Spinal cord (tissue), 10 donors: Measurements from ENCODE around the gene MAGED1. TPM values are rescaled to one million over a fixed set of nuclear protein-coding genes. Genes with fewer than 3 reads are reported as not detected.

Source experiments
- DNase-seq, 6 donors: peaks; one replicate each; pipeline versions ENCODE4 v3.0.0 to v3.0.0-alpha.2; 2013 to 2015; ENCODE audit warnings: low spot score in 6 of 6, low read depth in 4 of 6
- H3K27ac ChIP-seq: one replicate; pipeline ENCODE4 v1.5.1; 2013; ENCODE audit warnings: low read depth, low read length, control low read depth
- H3K27me3 ChIP-seq: one replicate; pipeline ENCODE4 v1.6.1; 2013; ENCODE audit warnings: low read length; ENCODE audit not compliant: control insufficient read depth, insufficient read depth
- H3K36me3 ChIP-seq: one replicate; pipeline ENCODE4 v1.6.1; 2013; ENCODE audit warnings: low read length; ENCODE audit not compliant: control insufficient read depth, insufficient read depth
- H3K4me1 ChIP-seq: one replicate; pipeline ENCODE4 v1.6.1; 2013; ENCODE audit warnings: low read length; ENCODE audit not compliant: control insufficient read depth, insufficient read depth
- H3K4me3 ChIP-seq: one replicate; pipeline ENCODE4 v1.5.1; 2013; ENCODE audit warnings: low read depth, low read length, control low read depth
- H3K9me3 ChIP-seq: one replicate; pipeline ENCODE4 v1.6.1; 2013; ENCODE audit warnings: low read length; ENCODE audit not compliant: control insufficient read depth, insufficient read depth
- WGBS: methylation state at CpG from one replicate; pipeline ENCODE4 v1.1.5; 2013; ENCODE audit warnings: missing lambda C conversion rate; ENCODE audit not compliant: insufficient coverage; 5-methylcytosine and 5-hydroxymethylcytosine counted together
- polyA plus RNA-seq, 2 donors: library from polyadenylated mRNA; unstranded; fragments of 120-200 nt; gene quantifications; one replicate each; pipeline ENCODE4 v1.2.1, GENCODE V29; 2013; ENCODE audit not compliant: insufficient read length in 2 of 2
- small RNA-seq: library from RNA; depleted of rRNA; stranded (forward); fragments of <200 nt; gene quantifications from one replicate; pipeline ENCODE3, GENCODE V24; 2014; ENCODE audit warnings: low replicate concordance
- total RNA-seq, 2 donors: library from RNA; depleted of rRNA in 1 of 2; stranded (reverse); fragments of 120-200 nt in 1 of 2; fragments of >200 nt in 1 of 2; gene quantifications; one replicate each; pipeline versions ENCODE4 v1.2.3 to v1.2.4, GENCODE V29; 2013 to 2014
- donor health status: healthy.

MAGED1 gene
- total and polyA plus RNA-seq, 4 donors = 185 to 639 (median 410) TPM

DNA sequence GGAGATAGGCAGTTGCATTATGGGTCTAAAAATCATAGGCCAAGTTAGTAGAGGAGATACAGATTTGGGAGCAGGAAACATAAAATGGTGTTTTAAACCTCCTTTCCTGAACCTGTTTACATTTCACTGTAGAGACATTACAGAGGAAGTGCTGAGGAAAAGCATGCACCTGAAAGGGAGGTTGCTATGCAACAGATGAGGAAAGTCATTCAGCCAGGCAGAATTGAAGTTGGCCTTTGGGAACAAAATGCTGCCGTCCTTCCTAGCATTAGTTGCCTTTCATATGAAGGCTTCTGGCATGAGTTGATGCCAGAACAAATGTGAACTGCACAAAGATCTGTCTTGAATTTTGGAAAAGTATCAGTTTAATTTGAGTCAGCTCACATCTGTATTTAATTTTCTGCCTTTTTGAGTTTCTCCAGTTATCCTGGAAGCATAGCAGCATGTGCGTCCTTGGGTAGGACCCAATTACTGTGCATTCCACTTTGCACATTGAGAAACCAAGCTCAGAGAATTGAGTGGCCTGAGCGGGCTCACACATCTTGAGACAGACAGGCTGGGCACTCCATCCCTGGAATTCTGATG is 38.2 kb downstream of the MAGED1 start:
- no peaks in the 10 kb centered on the region for H3K27me3 ChIP-seq

More for the DNA sequence above, 38.2 kb downstream of the MAGED1 start:
- Histone ChIP-seq H3K4me1 (peaks cover 6% of the 10 kb centered on the region), H3K27ac (no peak overlapping the region), H3K36me3 (no peaks in the 10 kb centered on the region), H3K9me3 (no peaks in the 10 kb centered on the region), H3K4me3 (no peak overlapping the region)
- DNase-seq = peak; percentile 12 to 87 (median 32)
- 51% methylated on average over 3 of the region's 3 CpGs for WGBS

Small RNAs within 50 kb of the gene (small RNA-seq; reads per million reads assigned to genes)
- gene AL929410.2 = not detected
- not detected for gene RNU6-504P

Other genes with a start within 250 kb of the MAGED1 start
- gene CENPVL2, start 210.8 kb upstream of the MAGED1 start, total RNA-seq = 1 to 10 TPM in 1 of 2 donors, under 1 TPM in 1; 0.83 to 2.0 TPM
- gene CENPVL2, start 210.8 kb upstream of the MAGED1 start, polyA plus RNA-seq = 1 to 10 TPM; 7.1 to 7.7 TPM
- gene CENPVL1, start 183.1 kb upstream of the MAGED1 start, total RNA-seq = 1 to 10 TPM in 1 of 2 donors, under 1 TPM in 1; 0.83 to 2.0 TPM
- 1 to 10 TPM; 7.1 to 7.7 TPM for gene CENPVL1, start 183.1 kb upstream of the MAGED1 start, polyA plus RNA-seq
- 10 to 100 TPM; 12.5 to 16.6 TPM for gene GSPT2, start 150.2 kb upstream of the MAGED1 start, total RNA-seq
- gene GSPT2, start 150.2 kb upstream of the MAGED1 start, polyA plus RNA-seq = 10 to 100 TPM; 28.3 to 33.8 TPM
- gene MAGED4B, start 175.6 kb downstream of the MAGED1 start, total RNA-seq = 100 to 1,000 TPM in 1 of 2 donors, 10 to 100 TPM in 1; 66.7 to 104 TPM
- gene MAGED4B, start 175.6 kb downstream of the MAGED1 start, polyA plus RNA-seq = 100 to 1,000 TPM; 291 to 294 TPM